ENCODE results near the gene KRT6C. TPM values are rescaled to one million over a fixed set of nuclear protein-coding genes. Genes with fewer than 3 reads are reported as not detected.

The KRT6C gene
- total RNA-seq, 2 experiments from 2014 or later, result not detected

GRCh38 chr12:52440821-52441319, 32.7 kb downstream of the KRT6C start:
- POLR2A ChIA-PET, result no interaction called here
- ATAC-seq (ENCODE audit: low read depth) (no peak), DNase-seq (no peak)
- Mint-ChIP-seq H3K27ac (no peak overlapping the region), H3K9me3 (no peaks in the 10 kb centered on the region), H3K4me1 (no peaks in the 10 kb centered on the region), H3K27me3 (peaks cover 46% of the 10 kb centered on the region), H3K4me3 (no peak overlapping the region), H3K36me3 (no peaks in the 10 kb centered on the region)

GRCh38 chr12:52439845-52440244, 33.8 kb downstream of the KRT6C start:
- no peak for DNase-seq

GRCh38 chr12:52439420-52439819, 34.2 kb downstream of the KRT6C start:
- H3K36me3 Mint-ChIP-seq, result no peaks in the 10 kb centered on the region
- POLR2A ChIA-PET, result no interaction called here
- peaks cover 37% of the 10 kb centered on the region for H3K27me3 Mint-ChIP-seq
- H3K9me3 Mint-ChIP-seq, result no peaks in the 10 kb centered on the region
- DNase-seq, result no peak
- H3K27ac Mint-ChIP-seq, result no peak overlapping the region
- no peak overlapping the region for H3K4me3 Mint-ChIP-seq
- H3K4me1 Mint-ChIP-seq, result no peaks in the 10 kb centered on the region
- no peak for ATAC-seq (ENCODE audit: low read depth)

More at GRCh38 chr12:52439845-52440244, 33.8 kb downstream of the KRT6C start:
- H3K27ac Mint-ChIP-seq, result no peak overlapping the region
- no peak for ATAC-seq (ENCODE audit: low read depth)
- no peaks in the 10 kb centered on the region for H3K9me3 Mint-ChIP-seq
- no peaks in the 10 kb centered on the region for H3K4me1 Mint-ChIP-seq
- H3K27me3 Mint-ChIP-seq, result peaks cover 40% of the 10 kb centered on the region
- POLR2A ChIA-PET, result no interaction called here
- H3K4me3 Mint-ChIP-seq, result no peak overlapping the region
- H3K36me3 Mint-ChIP-seq, result no peaks in the 10 kb centered on the region

GRCh38 chr12:52438305-52439301, 35.0 kb downstream of the KRT6C start:
- Mint-ChIP-seq H3K27ac (no peak overlapping the region), H3K4me1 (no peaks in the 10 kb centered on the region), H3K27me3 (peaks cover 29% of the 10 kb centered on the region), H3K9me3 (no peaks in the 10 kb centered on the region), H3K4me3 (no peak overlapping the region), H3K36me3 (no peaks in the 10 kb centered on the region)
- DNase-seq, result no peak
- POLR2A ChIA-PET, result no interaction called here
- ATAC-seq (ENCODE audit: low read depth), result no peak

- POLR2A ChIA-PET, result no interaction called here
- H3K27me3 Mint-ChIP-seq, result peaks cover 22% of the 10 kb centered on the region
- no peaks in the 10 kb centered on the region for H3K4me1 Mint-ChIP-seq
- H3K4me3 Mint-ChIP-seq, result no peak overlapping the region
- H3K27ac Mint-ChIP-seq, result no peak overlapping the region
- no peak for DNase-seq
- H3K36me3 Mint-ChIP-seq, result no peaks in the 10 kb centered on the region
- ATAC-seq (ENCODE audit: low read depth), result no peak
- no peaks in the 10 kb centered on the region for H3K9me3 Mint-ChIP-seq
Measured at GRCh38 chr12:52437508-52437907, 36.1 kb downstream of the KRT6C start.

- H3K36me3 Mint-ChIP-seq, result no peaks in the 10 kb centered on the region
- ATAC-seq (ENCODE audit: low read depth) (no peak), DNase-seq (no peak)
- no peak overlapping the region for H3K4me3 Mint-ChIP-seq
- H3K27me3 Mint-ChIP-seq, result peaks cover 16% of the 10 kb centered on the region
- H3K9me3 Mint-ChIP-seq, result no peaks in the 10 kb centered on the region
- no peak overlapping the region for H3K27ac Mint-ChIP-seq
- H3K4me1 Mint-ChIP-seq, result no peaks in the 10 kb centered on the region
- POLR2A ChIA-PET, result interaction anchor here (0.6 kb wide), 1 partner anchor 505 kb away, joined by 3 read pairs; no protein-coding TSS in a partner anchor
Measured at GRCh38 chr12:52436828-52437474, 36.7 kb downstream of the KRT6C start.

GRCh38 chr12:52436000-52436827, 37.4 kb downstream of the KRT6C start:
- POLR2A ChIA-PET, result interaction anchor here (0.6 kb wide), 1 partner anchor 505 kb away, joined by 3 read pairs; no protein-coding TSS in a partner anchor
- Mint-ChIP-seq H3K4me3 (no peak overlapping the region), H3K4me1 (no peaks in the 10 kb centered on the region), H3K27me3 (peaks cover 12% of the 10 kb centered on the region), H3K9me3 (no peaks in the 10 kb centered on the region), H3K27ac (no peak overlapping the region), H3K36me3 (no peaks in the 10 kb centered on the region)
- ATAC-seq (ENCODE audit: low read depth) (no peak), DNase-seq (no peak)

- H3K27ac Mint-ChIP-seq, result no peak overlapping the region
- H3K36me3 Mint-ChIP-seq, result no peaks in the 10 kb centered on the region
- peaks cover 13% of the 10 kb centered on the region for H3K27me3 Mint-ChIP-seq
- POLR2A ChIA-PET, result no interaction called here
- ATAC-seq (ENCODE audit: low read depth) (no peak), DNase-seq (no peak)
- no peak overlapping the region for H3K4me3 Mint-ChIP-seq
- no peaks in the 10 kb centered on the region for H3K4me1 Mint-ChIP-seq
- no peaks in the 10 kb centered on the region for H3K9me3 Mint-ChIP-seq
Measured at GRCh38 chr12:52435659-52435999, 38.0 kb downstream of the KRT6C start.

GRCh38 chr12:52434760-52435530, 38.7 kb downstream of the KRT6C start:
- Mint-ChIP-seq H3K36me3 (no peaks in the 10 kb centered on the region), H3K27ac (no peak overlapping the region), H3K4me3 (no peak overlapping the region), H3K4me1 (no peaks in the 10 kb centered on the region), H3K27me3 (peaks cover 11% of the 10 kb centered on the region), H3K9me3 (no peaks in the 10 kb centered on the region)
- POLR2A ChIA-PET, result no interaction called here
- no peak for DNase-seq
- no peak for ATAC-seq (ENCODE audit: low read depth)

GRCh38 chr12:52434081-52434733, 39.4 kb downstream of the KRT6C start, which contains the start of gene KRT75:
Gene KRT75, minus strand, starts transcription at chr12:52434371. Its CDS starts 67 bp downstream, at chr12:52434304.
- H3K4me3 Mint-ChIP-seq, result no peak within 1 kb of the TSS
- H3K36me3 Mint-ChIP-seq, result no peaks in the 10 kb centered on the region
- H3K9me3 Mint-ChIP-seq, result no peaks in the 10 kb centered on the region
- POLR2A ChIA-PET, result no interaction called here
- ATAC-seq (ENCODE audit: low read depth) (no peak), DNase-seq (no peak)
- H3K4me1 Mint-ChIP-seq, result no peaks in the 10 kb centered on the region
- peaks cover 11% of the 10 kb centered on the region for H3K27me3 Mint-ChIP-seq
- H3K27ac Mint-ChIP-seq, result no peak within 1 kb of the TSS

GRCh38 chr12:52433501-52434080, 40.0 kb downstream of the KRT6C start:
- H3K27me3 Mint-ChIP-seq, result peaks cover 14% of the 10 kb centered on the region
- POLR2A ChIA-PET, result no interaction called here
- no peaks in the 10 kb centered on the region for H3K4me1 Mint-ChIP-seq
- ATAC-seq (ENCODE audit: low read depth) (no peak), DNase-seq (no peak)
- no peaks in the 10 kb centered on the region for H3K9me3 Mint-ChIP-seq
- H3K36me3 Mint-ChIP-seq, result no peaks in the 10 kb centered on the region
- H3K27ac Mint-ChIP-seq, result no peak overlapping the region
- no peak overlapping the region for H3K4me3 Mint-ChIP-seq
